GM18499 (cell line): ENCODE data around the gene CARS1.
"Not testable (repeated sequence)": the region's sequence is repeated elsewhere in the genome, so short reads cannot be mapped to it uniquely, and the experiment has no call there.

Experiments used
- ATAC-seq: cut with Tn5 transposase; IDR thresholded peaks from one replicate; pipeline ENCODE4 v1.9.1; 2021; ENCODE audit warnings: moderate number of reproducible peaks; ENCODE audit not compliant: insufficient read depth, unreplicated experiment

CARS1 gene

DNA sequence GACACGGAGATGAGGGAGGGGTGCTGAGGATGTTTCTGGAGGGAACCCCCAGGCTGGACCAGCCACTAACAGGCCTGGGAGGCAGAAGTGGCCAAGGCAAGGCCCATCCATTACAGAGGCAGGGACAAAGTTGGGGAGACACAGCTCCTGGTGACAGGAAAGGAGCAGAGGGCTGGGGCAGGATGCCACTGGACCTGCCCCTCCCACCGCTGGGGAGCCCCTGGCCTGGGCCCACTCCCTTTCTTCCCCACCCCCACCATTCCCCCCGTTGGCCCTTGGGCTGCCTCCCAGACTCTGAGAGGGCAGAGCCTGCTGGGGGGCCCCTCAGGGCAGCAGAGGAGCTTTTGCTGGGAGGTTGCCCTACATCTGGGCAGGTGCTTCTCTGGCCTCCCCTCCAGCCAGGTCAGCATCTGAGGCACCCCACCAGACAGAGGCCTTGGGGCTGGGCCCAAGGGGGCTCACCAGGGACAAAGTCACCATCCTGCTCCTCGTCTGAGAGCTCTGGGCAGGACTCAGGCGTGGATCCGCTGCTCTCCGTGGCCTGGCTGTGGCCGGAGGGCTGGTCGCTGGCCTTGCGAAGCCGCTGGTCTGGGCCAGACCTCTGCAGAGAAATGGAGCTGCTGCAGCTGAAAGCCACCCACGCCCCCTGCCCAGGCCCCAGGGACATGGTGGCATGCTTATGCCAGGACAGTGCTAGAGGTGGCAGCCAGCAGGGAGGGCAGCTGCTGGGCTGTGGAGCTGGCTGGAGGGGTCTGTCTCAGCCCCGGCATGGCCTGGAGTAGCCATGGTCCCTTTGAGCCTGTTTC lies 33.1 kb upstream of the CARS1 start:
- ATAC-seq: no peak

- no peak for ATAC-seq
Measured at GRCh38 chr11:3089236-3090061, 32.2 kb upstream of the CARS1 start.

- no peak for ATAC-seq
Measured at GRCh38 chr11:3088806-3089205, 31.6 kb upstream of the CARS1 start.

GRCh38 chr11:3087821-3088800 lies 30.9 kb upstream of the CARS1 start:
- no peak for ATAC-seq

DNA sequence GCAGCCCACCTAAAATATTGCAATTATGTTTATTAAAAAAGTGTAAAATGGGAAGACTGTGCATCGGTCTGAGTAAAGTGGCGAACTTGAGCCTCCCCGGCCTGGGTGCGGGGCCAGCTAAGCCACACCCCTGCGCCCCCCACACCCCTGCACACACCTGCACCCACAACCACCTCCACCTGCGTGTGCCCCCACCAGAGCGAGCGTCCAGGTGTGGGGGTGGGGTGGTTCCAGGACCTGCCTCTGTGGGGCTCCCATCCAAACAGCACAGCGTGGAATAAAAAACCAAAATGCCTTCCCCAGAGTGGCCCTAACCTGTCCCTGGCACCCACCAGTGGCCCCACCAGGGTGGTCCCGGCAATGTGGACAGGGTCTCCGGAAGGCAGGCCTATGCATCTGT lies 30.1 kb upstream of the CARS1 start:
- ATAC-seq: no peak

- ATAC-seq: no peak
Measured at GRCh38 chr11:3086671-3087150, 29.5 kb upstream of the CARS1 start.

- ATAC-seq: no peak
Measured at GRCh38 chr11:3086114-3086513, 28.9 kb upstream of the CARS1 start.

DNA sequence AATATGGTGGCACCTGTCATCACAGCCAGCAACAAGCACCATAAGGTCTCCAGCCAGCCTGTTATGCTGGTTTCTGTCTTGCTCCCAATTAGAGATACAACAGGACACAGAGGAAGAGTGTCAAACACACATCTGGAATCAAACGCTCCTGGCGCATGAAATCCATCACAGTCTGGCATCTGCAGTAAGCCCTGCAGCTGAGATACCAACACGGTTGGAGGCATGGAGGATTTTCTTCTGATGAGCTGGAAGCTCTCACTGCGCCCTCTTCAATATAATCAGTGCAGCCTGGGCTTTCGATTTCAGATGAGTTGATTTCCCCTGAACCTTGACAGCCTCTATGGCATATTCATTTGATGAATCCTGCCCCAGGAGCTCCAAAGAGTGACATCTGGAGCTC lies 27.8 kb upstream of the CARS1 start:
- no peak for ATAC-seq

DNA sequence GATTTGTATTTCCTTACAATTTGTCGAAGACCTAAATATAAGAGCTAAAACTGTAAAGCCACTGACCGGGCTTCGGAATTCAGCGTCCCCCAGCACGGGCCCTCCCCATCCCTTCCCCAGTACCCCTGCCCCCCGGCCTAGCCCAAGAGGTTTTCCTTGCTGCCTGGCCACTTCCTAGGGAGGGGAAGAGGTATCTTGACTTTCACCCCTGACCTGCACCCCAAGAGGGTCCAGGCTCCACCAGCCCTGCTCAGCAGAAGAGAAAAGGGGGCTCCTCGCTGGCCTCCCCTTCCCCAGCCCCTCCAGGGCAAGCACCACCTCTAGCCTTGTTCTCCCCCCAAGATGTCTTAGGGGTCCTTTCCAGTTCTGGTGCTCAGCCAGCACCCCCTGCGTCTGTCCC lies 26.1 kb upstream of the CARS1 start:
- ATAC-seq: no peak

GRCh38 chr11:3081386-3081751 lies 24.1 kb upstream of the CARS1 start:
- no peak for ATAC-seq

GRCh38 chr11:3080733-3081385 lies 23.6 kb upstream of the CARS1 start:
- ATAC-seq: no peak

DNA sequence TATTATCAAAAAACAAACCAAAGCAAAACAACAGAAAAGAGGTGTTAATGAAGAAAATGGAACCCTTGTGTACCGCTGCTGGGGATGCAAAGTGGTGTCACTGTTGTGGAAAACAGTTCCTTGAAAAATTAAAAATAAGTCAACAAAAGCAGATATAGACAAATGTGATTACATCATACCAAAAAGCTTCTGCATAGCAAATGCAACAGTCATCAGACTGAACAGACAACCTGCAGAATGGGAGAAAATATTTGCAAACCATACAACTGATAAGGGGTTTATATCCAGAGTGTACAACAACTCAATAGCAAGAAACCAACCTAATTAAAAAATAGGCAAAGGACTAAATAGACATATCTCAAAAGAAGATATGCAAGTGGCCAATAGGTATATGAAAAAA lies 22.9 kb upstream of the CARS1 start:
- no peak for ATAC-seq

DNA sequence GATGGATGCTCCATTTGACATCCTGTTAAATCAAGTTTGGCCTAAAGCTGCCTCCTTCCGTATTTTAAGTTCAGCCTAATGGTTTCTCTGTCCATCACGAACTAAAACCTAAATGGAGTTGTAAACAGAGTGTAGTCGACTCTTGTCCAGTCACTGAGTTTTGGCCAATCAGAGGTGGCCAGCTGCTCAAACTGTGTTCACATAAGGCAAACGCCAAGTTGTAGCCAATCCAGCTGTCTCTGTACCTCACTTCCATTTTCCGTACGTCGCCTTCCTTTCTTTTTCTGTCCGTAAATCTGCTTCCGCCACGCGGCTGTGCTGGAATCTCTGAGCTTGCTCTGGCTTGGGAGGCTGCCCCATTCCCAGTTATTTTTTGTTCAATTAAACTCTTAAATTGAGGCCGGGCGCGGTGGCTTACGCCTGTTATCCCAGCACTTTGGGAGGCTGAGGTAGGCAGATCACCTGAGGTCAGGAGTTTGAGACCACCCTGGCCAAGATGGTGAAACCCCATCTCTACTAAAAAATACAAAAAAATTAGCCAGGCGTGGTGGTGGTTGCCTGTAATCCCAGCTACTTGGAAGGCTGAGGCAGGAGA lies 20.7 kb upstream of the CARS1 start:
- no peak for ATAC-seq

- no peak for ATAC-seq
Measured at GRCh38 chr11:3077189-3077836, 20.1 kb upstream of the CARS1 start.

DNA sequence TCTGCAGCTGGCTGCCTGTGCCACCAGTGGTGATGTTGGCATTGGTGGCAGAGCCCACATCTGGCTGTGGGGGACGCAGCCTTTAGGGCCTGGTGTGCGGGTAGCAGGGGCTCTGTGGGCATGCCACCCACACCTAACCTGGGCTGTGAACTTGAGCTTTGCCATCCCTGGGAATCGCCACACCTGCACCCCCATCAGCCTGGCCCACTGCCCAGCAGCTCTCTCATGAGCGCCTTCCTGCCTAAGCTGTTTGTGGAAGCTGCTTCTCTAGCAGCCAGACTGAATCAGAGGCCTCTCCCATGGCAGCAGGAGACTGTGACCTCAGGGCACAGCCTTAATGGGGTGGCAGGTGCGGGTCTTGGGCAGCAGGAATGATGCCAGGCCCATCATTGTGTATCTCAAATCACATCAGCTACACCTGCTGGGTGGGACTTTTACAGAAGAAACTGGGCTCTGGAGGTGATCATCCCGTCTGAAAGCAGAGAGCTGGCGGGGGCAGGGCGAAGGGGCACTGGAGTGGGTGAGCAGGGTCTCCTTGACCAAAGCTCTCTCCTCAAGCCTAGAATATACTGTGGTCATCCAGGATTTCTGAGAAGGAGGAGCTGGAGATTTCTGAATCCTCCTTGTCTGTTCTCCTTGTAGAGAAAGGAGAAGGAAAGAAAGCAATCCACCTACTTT lies 17.8 kb upstream of the CARS1 start:
- no peak for ATAC-seq

GRCh38 chr11:3073029-3073435 lies 15.8 kb upstream of the CARS1 start:
- no peak for ATAC-seq

DNA sequence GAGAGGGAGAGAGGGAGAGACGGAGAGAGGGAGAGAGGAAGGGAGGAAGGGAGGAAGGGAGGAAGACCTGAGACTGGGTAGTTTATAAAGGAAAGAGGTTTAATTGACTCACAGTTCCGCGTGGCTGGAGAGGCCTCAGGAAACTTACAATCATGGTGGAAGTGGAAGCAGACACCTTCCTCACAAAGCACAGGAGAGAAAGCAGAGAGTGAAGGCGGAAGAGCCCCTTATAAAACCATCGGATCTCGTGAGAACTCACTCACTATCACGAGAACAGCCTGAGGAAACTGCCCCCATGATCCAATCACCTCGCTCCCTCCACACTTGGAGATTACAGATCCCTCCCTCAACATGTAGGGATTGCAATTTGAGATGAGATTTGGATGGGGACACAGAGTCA lies 12.2 kb upstream of the CARS1 start:
- ATAC-seq: no peak

DNA sequence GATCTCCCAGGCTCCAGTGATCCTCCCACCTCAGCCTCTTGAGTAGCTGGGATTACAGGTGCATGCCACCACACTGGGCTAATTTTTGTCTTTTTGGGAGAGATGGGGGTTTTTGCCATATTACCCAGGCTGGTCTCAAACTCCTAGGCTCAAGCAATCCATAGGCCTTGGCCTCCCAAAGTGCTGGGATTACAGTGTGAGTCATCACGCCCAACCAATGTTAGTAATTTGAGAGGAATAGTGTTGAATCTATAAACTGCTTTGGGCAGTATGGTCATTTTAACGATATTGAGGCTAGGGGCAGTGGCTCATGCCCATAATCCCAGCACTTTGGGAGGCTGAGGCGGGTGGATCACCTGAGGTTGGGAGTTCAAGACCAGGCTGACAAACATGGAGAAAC lies 9.1 kb upstream of the CARS1 start:
- ATAC-seq: not testable (repeated sequence)
